HUES48 (cell line): ENCODE data around the gene EPN2.
"Not testable (repeated sequence)": the region's sequence is repeated elsewhere in the genome, so short reads cannot be mapped to it uniquely, and the experiment has no call there.

Experiments
- H3K27ac ChIP-seq: one replicate; pipeline ENCODE4 v1.7.0; 2013; ENCODE audit warnings: low read depth, low read length, inconsistent platforms
- H3K27me3 ChIP-seq: 2 replicates; pipeline ENCODE4 v1.6.1; 2013; ENCODE audit warnings: mild to moderate bottlenecking, low read length; ENCODE audit not compliant: control insufficient read depth, insufficient read depth
- H3K36me3 ChIP-seq: 2 replicates; pipeline ENCODE4 v1.6.1; 2013; ENCODE audit warnings: low read length; ENCODE audit not compliant: control insufficient read depth, insufficient read depth
- H3K4me1 ChIP-seq: 2 replicates; pipeline ENCODE4 v1.6.1; 2013; ENCODE audit warnings: mild to moderate bottlenecking, low read length; ENCODE audit not compliant: control insufficient read depth, insufficient read depth
- H3K4me3 ChIP-seq: 2 replicates; pipeline ENCODE4 v1.5.1; 2013; ENCODE audit warnings: mild to moderate bottlenecking, low read depth, low read length
- H3K9ac ChIP-seq: 2 replicates; pipeline ENCODE4 v1.6.1; 2013; ENCODE audit warnings: mild to moderate bottlenecking, low read depth, low read length, moderate library complexity
- H3K9me3 ChIP-seq: 2 replicates; pipeline ENCODE4 v1.6.1; 2013; ENCODE audit warnings: low read length; ENCODE audit not compliant: control insufficient read depth, insufficient read depth

EPN2 gene

DNA sequence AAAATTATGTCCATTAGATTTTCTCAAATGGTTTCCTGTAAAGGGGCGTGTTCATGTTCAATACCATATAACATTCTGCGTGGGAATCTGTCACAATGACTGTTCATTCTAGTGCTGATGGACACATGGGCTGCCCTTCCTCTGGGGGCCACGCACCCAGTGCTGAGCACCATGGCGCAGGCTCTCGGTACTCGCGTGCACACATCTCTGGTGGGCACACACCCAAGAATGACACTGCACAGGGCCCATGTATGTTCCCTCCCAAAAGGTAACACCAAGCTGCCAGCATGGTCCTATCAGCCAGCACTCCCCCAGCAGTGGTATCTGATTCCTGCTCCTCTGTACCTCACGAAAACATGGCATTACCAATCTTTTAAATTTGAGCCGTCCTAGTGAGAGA is 111.6 kb downstream of the EPN2 start:
- no peak overlapping the region for H3K27ac ChIP-seq
- H3K9ac ChIP-seq, result no peak overlapping the region
- no peak overlapping the region for H3K4me3 ChIP-seq
- H3K4me1 ChIP-seq, result no peaks in the 10 kb centered on the region
- H3K9me3 ChIP-seq, result no peaks in the 10 kb centered on the region
- H3K27me3 ChIP-seq, result no peaks in the 10 kb centered on the region
- peaks cover 6% of the 10 kb centered on the region; the same call in 1 of the 2 replicates for H3K36me3 ChIP-seq

GRCh38 chr17:19353401-19353800 is 116.2 kb downstream of the EPN2 start:
- H3K4me3 ChIP-seq, H3K4me1 ChIP-seq, H3K27me3 ChIP-seq, H3K9ac ChIP-seq, H3K9me3 ChIP-seq, H3K27ac ChIP-seq: not testable (repeated sequence)
- H3K36me3 ChIP-seq, result peaks cover 20% of the 10 kb centered on the region; the same call in 1 of the 2 replicates

- Histone ChIP-seq H3K36me3 (peaks cover 28% of the 10 kb centered on the region; the same call in 1 of the 2 replicates), H3K9ac (no peak overlapping the region), H3K9me3 (no peaks in the 10 kb centered on the region), H3K27ac (no peak overlapping the region), H3K4me1 (no peaks in the 10 kb centered on the region), H3K4me3 (no peak overlapping the region), H3K27me3 (no peaks in the 10 kb centered on the region)
Measured at GRCh38 chr17:19354748-19355147, 117.6 kb downstream of the EPN2 start.

DNA sequence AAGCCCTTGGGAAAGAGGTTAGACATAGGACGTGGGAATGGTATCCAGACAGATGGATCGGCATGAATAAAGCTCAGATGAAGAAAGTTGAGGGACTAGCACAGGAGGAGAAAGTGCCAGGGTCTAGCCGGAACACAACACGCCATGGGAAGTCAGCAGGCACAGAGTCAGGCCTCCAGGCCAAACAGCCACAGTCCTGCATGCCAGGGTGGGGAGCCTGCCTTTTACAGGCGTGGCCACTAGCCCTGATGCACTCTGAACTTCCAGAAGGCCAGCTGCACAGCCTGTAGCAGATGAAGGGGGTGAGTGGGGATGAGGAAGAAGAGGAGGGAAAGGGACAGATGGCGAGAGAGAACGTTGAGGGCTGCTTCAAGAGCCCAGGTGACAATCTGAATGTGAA is 120.2 kb downstream of the EPN2 start:
- Histone ChIP-seq H3K9me3 (no peaks in the 10 kb centered on the region), H3K27me3 (no peaks in the 10 kb centered on the region), H3K27ac (no peak overlapping the region), H3K36me3 (peaks cover 28% of the 10 kb centered on the region; the same call in 1 of the 2 replicates), H3K4me1 (peaks cover 4% of the 10 kb centered on the region), H3K9ac (no peak overlapping the region), H3K4me3 (no peak overlapping the region)

DNA sequence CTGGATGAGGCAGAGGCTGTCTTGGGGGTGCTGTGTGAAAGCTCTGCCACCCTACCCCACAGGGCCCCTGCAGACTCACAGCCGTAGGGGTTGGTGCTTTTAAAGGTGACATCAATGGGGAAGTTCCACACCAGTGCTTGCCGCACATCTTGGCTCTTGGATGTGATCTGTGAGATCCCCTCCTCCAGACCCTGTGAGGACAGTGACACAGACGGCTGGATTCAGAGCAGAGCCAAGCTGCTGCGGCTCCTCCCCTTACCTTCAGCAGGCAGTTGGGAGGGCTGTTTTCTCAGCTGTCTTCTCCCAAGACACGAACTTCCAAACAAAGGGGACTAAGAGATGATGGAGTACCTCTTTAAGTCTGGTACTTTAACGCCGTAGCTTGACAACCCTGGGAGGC is 120.6 kb downstream of the EPN2 start:
- no peak overlapping the region for H3K4me3 ChIP-seq
- no peaks in the 10 kb centered on the region for H3K9me3 ChIP-seq
- peaks cover 4% of the 10 kb centered on the region for H3K4me1 ChIP-seq
- H3K9ac ChIP-seq, result no peak overlapping the region
- no peaks in the 10 kb centered on the region for H3K27me3 ChIP-seq
- no peak overlapping the region for H3K27ac ChIP-seq
- peaks cover 28% of the 10 kb centered on the region; the same call in 1 of the 2 replicates for H3K36me3 ChIP-seq

GRCh38 chr17:19359151-19359550 is 122.0 kb downstream of the EPN2 start:
- peaks cover 4% of the 10 kb centered on the region for H3K4me1 ChIP-seq
- H3K27me3 ChIP-seq, result 0 out of 2 replicates have a peak, but pooled peaks cover 2% of the 10 kb centered on the region
- peaks cover 28% of the 10 kb centered on the region; the same call in 1 of the 2 replicates for H3K36me3 ChIP-seq
- no peak overlapping the region for H3K27ac ChIP-seq
- no peak overlapping the region for H3K4me3 ChIP-seq
- H3K9me3 ChIP-seq, result no peaks in the 10 kb centered on the region
- no peak overlapping the region for H3K9ac ChIP-seq

DNA sequence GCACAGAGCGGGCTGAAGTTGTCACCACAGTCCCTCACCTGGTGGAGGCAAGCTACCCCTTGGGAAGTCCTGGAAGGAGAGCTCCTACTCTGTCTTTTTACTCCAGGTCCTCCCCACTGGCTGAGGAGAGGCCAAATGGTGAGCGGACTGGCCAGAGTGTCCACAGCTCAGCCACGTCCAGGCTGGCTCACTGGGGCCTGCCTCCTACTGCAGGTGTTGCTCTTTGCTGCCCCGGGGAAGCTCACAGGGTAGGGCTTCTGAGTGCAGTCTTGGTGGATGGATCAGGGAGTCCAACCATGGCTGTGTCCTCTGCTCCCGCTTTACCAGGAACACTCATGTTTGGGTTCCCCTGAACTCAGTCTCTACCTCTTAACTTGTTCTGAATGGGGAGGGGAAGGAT is 122.7 kb downstream of the EPN2 start:
- Histone ChIP-seq H3K4me1 (peaks cover 4% of the 10 kb centered on the region), H3K36me3 (peaks cover 28% of the 10 kb centered on the region; the same call in 1 of the 2 replicates), H3K9ac (no peak overlapping the region), H3K9me3 (no peaks in the 10 kb centered on the region), H3K4me3 (no peak overlapping the region), H3K27ac (no peak overlapping the region), H3K27me3 (0 out of 2 replicates have a peak, but pooled peaks cover 2% of the 10 kb centered on the region)

DNA sequence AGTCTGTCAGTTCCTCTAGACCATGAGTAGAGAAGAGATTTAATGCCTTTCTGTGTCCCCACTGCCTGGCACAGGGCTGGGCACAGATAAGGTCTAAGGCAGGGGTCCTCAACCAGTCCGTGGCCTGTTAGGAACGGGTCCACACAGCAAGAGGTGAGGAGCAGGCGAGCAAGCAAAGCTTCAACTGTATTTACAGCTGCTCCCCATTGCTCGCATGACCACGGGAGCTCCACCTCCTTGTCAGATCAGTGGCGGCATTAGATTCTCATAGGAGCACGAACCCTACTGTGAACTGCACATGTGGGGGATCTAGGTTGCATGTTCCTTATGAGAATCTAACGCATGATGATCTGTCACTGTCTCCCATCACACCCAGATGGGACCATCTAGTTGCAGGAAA is 123.6 kb downstream of the EPN2 start:
- peaks cover 4% of the 10 kb centered on the region for H3K4me1 ChIP-seq
- peaks cover 28% of the 10 kb centered on the region; the same call in 1 of the 2 replicates for H3K36me3 ChIP-seq
- 0 out of 2 replicates have a peak, but pooled peaks cover 2% of the 10 kb centered on the region for H3K27me3 ChIP-seq
- no peak overlapping the region for H3K27ac ChIP-seq
- no peaks in the 10 kb centered on the region for H3K9me3 ChIP-seq
- no peak overlapping the region for H3K4me3 ChIP-seq
- no peak overlapping the region for H3K9ac ChIP-seq

DNA sequence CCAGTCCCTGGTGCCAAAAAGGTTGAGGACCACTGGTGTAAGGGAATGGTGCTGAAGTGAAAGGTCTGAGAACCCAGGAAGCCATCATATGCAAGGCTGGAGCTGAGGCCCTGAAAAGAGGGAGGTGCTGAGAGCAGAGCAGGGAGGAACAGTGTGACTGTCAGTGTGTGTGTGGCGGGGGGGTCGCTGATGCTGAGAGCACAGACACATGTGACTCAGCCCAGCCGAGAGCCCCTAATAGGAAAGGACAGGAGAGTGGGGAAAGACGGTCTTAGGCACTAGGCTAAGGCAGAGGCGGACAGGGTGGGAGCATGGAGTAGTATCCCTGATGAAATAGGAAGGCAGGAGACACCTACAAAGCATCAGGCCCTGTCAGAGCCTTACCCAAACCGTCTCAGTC is 124.2 kb downstream of the EPN2 start:
- H3K4me1 ChIP-seq, result peaks cover 4% of the 10 kb centered on the region
- H3K9me3 ChIP-seq, result no peaks in the 10 kb centered on the region
- H3K27me3 ChIP-seq, result 0 out of 2 replicates have a peak, but pooled peaks cover 2% of the 10 kb centered on the region
- peaks cover 27% of the 10 kb centered on the region; the same call in 1 of the 2 replicates for H3K36me3 ChIP-seq
- H3K9ac ChIP-seq, result no peak overlapping the region
- no peak overlapping the region for H3K27ac ChIP-seq
- peak overlapping the region; percentile 85; the same call in 1 of the 2 replicates for H3K4me3 ChIP-seq

DNA sequence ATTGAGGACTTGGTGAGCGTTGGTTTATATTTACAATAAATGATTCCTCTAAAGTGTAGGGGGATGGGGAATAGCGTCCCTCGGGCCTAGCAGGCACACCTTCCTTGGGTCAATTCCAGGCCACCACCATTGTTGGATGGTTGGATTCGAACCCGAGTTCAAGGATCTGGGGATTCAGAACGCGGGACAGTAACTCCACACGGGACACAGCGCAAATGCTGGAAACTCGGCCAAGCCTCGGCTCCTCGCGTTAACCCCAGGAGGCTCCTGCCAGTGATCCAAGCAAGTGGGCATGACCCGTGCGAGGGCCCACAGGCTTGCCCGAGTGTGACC is 124.7 kb downstream of the EPN2 start:
- no peaks in the 10 kb centered on the region for H3K9me3 ChIP-seq
- H3K4me3 ChIP-seq, result peak overlapping the region; percentile 85
- 0 out of 2 replicates have a peak, but pooled peaks cover 2% of the 10 kb centered on the region for H3K27me3 ChIP-seq
- H3K27ac ChIP-seq, result no peak overlapping the region
- H3K36me3 ChIP-seq, result peaks cover 22% of the 10 kb centered on the region; the same call in 1 of the 2 replicates
- H3K9ac ChIP-seq, result peak overlapping the region; percentile 22; the same call in 1 of the 2 replicates
- peaks cover 4% of the 10 kb centered on the region for H3K4me1 ChIP-seq

DNA sequence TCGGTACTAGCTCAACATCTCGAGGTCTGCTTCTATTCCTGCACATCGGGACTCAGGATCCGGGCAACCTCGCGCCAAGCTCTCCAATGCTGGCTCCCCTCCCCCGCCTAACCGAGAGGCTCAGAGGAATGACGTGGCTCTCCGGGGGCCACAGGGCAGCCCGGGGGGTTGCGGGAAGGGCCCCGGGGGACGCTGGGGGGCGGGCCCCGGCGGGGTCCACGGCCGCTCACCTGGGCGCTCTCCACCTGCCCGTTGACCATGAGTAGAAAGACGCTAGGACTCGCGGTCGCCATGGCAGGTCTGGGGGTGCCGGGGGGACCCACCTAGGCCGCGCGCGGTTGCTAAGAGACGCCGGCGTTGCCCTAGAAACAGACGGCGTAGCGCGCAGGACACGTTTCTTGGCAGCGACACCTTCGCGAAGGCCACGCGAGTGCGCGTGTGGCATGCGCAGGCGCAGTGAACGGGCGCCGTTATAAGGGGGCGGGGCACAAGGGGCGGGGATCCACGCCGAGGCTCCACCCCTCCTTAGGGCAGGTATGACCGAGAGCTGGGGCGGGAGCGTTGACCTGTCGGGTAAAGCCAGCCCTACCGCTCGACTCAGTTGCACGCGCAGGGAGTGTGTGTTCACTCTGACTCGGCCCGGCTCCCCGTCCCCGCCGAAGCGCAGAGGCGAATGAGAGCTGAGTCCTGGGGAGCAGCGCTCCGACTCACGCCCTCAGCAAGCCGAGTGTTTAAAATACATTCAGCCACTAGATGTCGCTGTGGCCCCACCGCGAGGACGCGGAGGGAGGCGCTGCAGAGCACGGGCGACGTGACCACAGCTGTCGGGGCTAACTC is 125.3 kb downstream of the EPN2 start, which contains the start of gene B9D1:
B9D1 (minus strand) TSS at position 447 of the 837 bp plus-strand sequence; CDS start at position 293, 154 bp downstream.
- peak within 1 kb of the TSS; percentile 64 for H3K27ac ChIP-seq
- peak within 1 kb of the TSS; percentile 46 for H3K9ac ChIP-seq
- 0 out of 2 replicates have a peak, but pooled peaks cover 2% of the 10 kb centered on the region for H3K27me3 ChIP-seq
- peak within 1 kb of the TSS; percentile 85 for H3K4me3 ChIP-seq
- no peaks in the 10 kb centered on the region for H3K9me3 ChIP-seq
- peaks cover 4% of the 10 kb centered on the region for H3K4me1 ChIP-seq
- peaks cover 16% of the 10 kb centered on the region; the same call in 1 of the 2 replicates for H3K36me3 ChIP-seq
